Right renal cortex interstitium (tissue), 3 donors: ENCODE measurements around the gene CMSS1. TPM values are rescaled to one million over a fixed set of nuclear protein-coding genes. Genes with fewer than 3 reads are reported as not detected.

Experiments used
- DNase-seq, 3 donors: peaks; one replicate each; pipeline ENCODE4 v3.0.0-alpha.2; 2013; ENCODE audit warnings: low read depth in 3 of 3, low spot score in 2 of 3
- polyA plus RNA-seq, 3 donors: library from polyadenylated mRNA; unstranded; fragments of 120-200 nt; gene quantifications; one replicate each; pipeline ENCODE4 v1.2.1, GENCODE V29; 2013; ENCODE audit not compliant: insufficient read length in 3 of 3

The CMSS1 gene
- polyA plus RNA-seq, 3 donors, result 39.7 to 48.9 (median 46.4) TPM

DNA sequence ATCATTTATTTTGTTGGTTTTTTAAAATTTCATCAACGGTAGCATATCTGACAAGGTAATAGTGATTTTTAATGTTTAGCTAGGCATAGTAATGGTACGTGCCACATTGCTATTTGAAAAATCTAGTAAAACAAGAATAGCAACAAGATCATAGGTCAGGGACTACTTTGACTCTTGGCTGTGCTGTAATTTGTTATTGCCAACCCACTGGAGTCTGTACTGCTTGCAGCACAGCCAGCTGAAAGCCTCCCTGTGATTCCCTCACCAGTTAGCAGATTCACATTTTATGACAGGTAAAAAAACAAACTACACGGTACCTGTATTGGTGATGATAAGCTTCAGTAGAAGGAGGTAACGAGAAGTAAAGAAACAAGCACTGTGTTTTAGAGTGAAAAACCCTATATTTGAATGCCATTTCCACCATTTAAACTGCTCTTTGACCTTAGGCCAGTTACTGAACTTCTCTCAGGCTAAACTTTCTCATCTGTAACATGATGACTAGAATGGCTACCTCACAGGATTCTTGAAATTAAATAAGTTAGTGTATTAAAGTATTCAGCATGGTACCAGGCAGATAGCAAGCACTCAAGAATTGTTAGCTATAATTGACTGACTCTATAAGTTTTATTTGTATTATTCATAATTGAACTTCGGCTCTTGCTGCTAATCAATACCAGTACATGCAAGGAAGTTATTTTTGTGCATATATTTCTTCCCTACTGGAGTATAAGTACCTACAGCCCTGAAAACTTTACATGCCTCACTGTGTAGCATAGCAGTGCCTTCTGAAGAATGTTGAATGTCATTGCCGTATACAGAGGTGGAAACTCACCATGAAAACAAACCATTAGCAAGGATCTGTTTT is 280.5 kb downstream of the CMSS1 start:
- DNase-seq, result no peak

DNA sequence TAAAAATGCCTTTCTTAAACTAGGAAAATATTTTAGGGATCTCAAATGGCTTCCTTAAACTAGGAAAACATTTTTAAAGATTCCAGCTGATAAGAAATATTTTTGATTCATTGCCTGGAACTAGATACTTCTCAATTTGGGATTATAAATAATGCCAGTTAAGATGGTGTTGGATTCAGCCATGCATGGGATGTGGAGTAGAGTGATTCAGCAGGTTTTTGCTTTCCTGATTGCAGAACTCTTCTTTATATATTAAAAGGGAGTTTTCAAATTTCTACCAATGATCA is 281.1 kb downstream of the CMSS1 start:
- no peak for DNase-seq

DNA sequence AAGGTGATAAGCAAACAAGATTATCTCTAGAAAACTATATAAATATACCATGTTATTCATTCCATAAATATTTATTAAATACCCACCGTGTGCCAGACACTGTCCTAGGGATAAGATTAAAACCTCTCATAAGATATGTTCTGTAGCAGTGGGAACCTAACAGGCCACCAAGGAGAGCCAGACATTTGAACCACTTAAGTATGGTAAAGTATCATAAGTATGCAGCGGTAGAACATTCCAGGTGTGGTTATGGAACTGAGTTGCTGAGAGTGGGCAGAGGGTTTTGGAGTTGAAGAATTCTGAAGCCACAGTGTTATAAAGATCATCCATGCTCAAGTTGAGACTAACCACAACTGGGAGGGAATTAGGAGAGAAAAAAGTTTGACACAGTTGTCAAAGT is 282.0 kb downstream of the CMSS1 start:
- no peak for DNase-seq

DNA sequence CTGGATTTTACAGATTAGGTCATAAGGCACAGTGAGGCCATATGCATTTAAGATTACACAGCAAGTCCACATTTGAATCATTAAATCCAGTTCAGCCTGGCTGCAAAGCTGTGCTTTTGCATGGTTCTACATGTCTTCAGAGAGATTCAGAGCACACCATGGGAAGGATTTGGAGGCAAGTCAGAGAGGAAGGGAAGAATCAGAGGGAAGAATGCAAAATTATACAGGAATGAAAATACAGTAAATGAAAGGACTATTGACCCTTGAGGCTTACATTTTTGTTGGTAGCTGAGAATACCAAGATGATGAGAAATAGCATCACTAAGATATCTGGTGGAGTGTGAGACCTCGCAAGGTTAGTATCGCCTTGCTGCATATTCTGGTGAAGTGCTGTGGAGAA is 282.8 kb downstream of the CMSS1 start:
- DNase-seq, result no peak

DNA sequence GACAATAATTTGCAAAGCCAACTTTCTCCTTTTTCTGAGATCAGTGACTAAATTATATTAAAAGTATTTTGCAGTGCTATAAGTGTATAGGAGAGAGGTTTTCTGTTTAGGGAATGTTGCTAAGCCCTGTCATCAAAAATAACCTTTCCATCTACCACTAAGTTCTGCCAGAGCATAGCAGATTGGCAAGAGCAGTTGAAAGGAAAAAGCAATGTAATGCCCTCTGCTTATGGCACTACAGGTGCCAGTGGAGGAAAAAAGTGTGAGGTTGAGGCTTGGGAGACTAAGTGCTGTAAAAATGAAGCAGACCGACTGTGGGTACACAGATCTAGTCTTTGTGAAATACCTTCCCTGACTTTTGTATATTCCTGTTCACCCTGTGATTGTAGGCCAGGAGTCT is 285.1 kb downstream of the CMSS1 start:
- DNase-seq, result no peak

DNA sequence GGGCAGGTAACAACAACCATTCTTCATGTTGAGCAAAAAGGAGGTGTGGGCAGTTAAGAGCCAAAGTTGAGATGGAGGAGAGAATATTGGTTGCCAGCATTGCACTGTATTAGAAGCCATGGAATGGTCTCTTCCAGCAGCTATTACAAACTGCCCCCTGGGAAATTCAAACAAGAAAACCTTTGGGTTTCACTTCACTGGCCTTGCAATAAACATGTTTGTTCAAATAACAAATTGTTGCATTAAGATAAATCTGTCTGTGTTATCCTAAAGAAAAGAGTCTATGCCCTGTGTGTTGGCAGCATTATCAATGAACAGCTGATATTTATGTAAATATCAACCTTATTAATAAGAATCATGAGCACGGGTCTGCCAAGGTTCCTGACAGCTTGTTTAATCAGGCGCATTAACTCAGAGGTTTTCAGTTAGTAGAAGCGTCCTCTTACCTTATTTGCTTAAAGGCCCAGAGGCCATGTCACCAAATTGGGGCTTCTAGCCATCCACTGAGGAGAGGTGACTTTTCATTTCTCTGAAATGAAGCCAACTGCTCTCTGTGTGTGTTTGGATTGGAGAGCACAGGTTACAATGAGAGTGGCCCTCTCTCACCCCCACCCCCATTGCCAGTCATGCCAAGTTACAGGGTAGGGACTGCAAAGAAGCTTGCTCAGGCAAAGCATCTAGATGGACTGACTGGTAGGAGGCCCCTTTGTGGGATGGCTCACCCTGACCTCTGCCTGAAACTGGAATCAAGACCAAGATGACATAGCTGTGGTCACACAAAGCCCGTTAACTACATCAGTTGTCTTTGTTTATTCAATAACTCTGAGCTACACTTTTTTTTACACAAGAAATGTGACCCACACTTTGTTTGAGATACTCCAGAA is 286.1 kb downstream of the CMSS1 start:
- DNase-seq, result no peak

DNA sequence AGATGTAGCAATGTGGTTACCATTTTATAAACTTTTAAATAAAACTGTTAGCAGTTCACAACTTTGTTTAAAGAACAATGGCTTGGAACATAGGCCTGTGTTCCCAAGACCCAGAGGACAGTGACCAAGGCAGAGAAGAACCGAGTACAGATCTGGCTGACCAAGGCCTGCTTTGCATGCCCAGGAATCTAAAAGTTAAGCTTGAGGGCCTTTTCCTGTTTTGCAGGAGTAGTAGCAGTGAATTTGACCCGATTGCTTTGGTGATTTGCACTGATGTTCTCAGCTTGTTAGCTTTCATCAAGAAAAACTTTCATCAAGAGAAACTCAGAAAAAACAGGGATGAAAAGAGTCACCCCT is 286.8 kb downstream of the CMSS1 start:
- DNase-seq, result no peak

DNA sequence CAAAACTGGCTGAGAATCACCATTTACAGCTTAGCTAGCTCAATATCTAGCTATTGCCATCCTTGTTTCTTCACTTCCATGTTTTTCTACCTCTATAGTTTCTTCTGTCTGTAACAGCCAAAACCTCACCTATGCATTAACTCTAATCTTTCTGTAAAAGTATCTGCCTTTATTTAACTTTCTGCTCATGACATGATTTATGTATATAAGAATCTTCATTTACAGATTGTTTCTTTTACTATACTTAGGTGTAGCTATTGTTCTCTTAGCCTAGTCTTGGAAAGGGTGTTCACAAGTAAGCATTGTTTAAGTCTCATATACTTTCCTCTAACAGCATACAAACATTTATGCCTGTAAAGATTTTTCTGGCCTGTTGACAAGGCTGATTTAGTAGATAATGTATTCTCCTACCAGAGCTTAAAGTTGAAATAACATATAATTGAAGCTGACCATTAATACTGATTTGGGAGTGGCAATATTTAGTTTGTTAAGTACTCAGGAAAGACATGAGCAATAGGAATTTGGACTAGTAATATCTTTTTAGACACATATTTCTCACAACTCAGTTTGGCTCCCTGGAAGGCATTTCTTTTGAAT is 287.3 kb downstream of the CMSS1 start:
- DNase-seq, result no peak

DNA sequence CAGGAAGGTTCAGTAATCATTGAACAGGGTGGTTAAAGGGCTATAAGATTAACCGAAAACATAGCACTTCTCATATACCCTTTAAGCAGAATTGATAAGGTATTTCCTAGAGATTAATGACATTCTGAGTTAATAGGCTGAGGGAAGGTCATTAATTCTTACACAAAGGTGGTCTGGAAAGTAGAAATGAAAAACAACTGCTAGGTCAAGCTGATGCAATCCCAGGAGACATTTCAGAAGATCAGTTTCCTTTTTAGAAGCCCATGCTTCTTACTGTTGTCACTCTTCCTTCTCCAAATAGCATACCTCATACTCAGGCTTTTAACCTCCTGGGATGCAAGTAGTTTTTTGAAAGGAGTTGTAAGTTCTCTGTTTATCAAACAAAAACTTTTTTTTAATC is 287.8 kb downstream of the CMSS1 start:
- DNase-seq, result no peak

DNA sequence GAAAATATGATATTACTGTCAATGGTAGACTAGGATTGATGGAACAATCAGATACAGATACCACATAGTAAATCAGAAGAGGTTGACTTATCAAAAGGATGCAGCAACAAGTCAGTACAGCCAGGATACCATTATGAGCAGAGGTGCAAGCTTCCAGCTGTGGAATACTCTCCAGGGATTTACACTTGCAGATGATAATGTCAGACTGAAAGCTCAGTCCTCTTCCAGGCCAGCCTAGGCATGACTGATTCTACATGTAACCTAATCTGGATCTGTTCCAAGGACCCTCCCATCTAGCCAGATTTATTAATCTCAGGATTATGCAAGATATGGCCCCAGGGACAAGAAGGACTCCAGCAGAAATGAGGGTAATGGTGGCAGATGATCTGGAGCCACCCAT is 288.4 kb downstream of the CMSS1 start:
- no peak for DNase-seq

DNA sequence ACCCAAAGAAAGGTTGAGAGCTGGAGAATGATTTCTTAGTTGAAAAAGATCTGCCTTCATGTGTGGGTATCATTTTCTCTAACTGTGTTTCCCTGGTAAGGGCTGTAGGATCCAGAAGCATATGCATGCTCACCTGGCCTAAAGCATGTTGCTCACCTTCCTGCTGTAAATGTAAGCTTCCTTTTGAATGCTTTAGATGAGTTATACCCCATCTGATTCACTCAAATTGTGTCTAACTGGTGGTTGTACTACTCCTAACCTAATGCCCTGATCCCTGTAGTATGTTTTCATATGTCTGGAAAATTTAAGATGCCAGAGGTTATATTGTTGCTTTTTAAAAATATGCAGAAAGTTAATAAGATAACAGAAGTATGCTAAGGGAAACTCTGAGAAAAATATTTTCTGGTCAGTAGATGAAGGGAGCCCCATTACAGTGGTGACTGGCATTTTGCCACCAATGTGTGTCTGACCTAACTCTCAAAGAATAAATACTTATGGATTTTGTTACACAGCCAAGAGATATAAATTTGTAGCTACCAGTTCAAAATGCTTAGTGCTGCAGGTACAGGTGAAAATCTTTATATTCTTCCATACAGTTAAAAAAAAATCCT is 289.0 kb downstream of the CMSS1 start:
- DNase-seq, result no peak

DNA sequence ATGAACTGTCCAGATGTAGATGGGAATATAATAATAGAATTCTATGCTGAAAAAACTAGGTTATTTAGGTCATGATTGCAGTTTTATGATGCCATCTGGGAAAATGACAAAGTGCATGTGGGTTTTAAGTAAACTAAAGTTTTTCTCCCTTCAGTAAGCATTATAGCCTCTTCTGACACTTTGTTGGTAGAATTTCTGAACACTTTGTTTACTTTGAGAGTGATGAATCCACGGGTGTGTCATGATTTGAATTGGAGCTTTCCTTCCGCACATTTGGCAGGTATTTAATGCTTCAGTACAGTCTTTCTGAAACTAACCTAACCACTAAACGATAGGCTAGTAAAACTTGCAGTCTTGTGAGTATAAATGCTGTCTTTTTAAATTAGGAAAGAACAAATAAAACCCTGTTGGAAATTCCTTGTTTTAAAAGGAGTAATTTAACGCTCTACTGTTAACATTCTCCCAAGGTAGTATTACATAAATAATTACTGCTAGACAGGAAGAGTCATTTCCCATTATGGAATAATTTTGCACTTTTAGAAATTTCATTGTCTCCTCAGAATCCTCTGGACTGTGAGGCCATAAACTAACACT is 289.7 kb downstream of the CMSS1 start:
- no peak for DNase-seq

DNA sequence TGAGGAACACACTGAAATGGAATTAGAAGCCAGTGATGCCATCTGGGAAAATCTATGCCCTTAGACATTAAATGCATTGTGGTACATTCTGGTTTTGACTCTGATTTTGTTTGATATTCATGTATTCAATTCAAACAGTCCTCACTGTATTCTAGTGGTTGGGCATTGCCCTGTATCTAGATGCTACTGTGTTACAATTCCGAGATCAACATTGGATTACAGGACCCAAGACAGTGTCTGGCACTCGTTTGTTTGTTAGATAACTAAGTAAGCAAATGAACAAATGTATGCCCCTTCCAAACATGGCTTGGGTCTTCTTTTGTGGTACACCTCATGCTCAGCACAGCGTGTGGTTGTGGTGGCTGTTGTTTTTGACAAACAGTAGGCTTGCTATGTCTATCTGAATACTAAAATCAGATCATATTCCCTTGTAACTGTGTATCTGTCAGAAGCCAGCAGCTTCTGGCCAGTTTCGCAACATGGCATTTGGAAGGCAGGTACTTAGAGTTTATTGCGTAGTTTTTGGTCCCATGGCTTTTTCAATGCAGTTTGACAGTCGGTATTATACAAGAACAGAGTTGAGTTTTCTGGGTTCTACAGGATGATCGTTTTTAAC is 290.9 kb downstream of the CMSS1 start:
- no peak for DNase-seq

DNA sequence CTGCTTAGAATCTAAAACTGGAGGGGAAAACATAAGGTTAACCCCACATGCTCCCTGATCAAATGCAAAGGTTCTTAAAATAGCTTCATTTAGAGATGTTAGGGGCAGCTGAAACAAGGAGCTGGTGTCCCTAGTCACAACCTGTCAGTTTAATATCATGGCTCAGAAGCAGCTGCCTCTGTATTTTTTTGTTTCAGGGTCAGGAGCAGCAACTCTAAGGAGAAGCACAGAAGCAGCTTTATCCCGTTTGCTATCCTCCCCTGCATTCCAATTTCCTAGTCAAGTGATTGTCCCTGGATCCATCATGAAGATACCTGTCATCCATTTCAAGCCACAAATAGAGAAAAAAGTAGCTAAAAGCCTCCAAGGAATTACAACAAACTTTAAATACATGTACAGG is 292.5 kb downstream of the CMSS1 start:
- DNase-seq, result no peak

DNA sequence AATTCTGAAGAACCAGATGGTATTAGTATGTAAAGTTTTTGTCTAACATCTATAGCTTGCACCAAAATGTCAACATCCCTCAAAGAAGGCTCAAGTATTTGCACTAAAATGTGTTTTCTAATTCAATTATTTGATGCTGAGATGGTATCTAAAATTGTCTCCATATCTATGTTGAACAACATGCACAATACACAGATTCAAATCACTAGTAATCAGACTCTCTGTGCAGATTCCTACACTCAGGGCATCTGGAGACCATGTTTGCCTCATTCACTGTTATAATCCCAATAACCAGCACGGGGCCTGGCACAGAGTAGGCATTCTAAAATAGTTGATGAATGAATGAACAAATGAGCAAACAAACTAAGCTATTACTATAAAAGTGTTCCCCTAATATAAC is 294.1 kb downstream of the CMSS1 start:
- DNase-seq, result no peak

DNA sequence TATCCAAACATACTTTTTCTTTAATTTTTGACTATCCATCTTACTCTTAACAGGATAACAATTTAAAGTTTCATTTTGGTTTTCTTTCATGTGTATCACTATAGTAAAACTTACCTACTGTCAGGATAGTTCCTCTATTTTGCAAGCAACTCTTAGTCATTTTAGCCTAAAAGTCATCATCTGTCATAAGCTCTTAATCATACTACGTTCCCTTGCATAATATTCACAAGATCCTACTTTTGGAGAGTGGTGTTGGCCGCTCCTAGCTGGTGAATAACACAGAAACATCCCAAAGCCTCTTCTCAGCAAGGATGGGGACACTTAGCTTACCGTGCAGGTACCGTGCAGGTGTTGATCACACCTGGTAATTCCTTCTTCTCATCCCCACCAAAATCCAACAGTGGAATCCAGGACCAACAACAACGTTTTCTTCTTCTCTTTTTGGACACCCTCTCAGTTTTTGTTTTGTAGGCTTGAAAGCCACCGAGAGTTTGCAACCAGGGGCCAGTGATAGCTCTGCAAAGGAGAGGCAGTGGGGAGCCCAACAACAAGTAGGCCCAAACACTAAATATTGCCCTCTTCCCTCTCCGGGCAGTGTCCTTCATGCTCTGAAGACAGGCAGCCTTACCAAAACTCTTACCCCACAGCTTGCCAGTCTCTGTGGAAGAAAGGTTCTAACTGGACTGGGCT is 296.2 kb downstream of the CMSS1 start:
- DNase-seq, result no peak

DNA sequence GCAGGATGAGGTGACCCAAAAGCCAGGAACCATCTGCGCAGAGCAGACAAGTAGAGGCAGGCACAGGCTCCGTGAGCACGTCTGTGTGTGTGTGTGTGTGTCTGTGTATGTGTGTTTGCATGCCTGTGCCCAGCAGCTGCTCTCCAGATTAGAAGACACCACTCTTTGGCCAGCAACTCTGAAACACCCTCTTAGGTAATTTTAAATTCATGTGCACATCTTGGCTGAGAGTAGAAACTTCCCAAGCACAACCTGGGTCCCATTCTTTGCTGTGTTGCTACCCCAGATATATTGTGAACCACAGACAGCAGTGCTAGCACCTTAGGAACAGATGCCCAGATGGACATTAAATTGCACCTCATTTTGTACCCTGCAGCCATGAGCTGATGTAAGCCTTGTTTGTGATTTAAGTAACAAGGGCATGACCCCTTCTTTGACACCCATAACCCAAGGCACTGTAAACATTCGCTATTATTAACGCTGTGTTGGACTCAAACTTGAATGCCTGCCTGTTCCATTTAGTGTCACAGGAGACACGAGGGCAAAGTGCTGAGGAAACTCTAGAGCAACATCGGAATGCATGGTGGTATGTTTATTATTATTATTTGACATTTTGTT is 296.9 kb downstream of the CMSS1 start, which contains the start of gene FILIP1L:
FILIP1L (minus strand) TSS at position 89 of the 618 bp plus-strand sequence.
- no peak for DNase-seq

DNA sequence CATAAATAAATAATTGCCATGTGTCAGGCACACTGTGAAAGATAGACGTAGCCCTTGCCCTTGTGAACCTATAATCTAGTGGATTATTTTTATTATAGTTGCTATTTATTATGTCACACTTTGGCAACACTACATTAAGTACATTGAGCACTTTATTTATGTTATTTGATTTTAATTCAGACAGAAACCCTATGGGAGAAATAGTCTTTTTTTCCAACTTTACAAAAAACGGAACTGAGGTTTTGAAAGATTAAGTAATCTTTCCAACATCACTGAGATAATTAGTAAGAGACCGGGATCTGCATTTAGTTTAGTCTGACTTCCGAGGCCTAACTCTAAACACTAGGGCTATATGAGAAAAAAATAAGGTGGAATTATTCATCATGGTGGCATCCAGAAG is 299.4 kb downstream of the CMSS1 start:
- DNase-seq, result no peak

DNA sequence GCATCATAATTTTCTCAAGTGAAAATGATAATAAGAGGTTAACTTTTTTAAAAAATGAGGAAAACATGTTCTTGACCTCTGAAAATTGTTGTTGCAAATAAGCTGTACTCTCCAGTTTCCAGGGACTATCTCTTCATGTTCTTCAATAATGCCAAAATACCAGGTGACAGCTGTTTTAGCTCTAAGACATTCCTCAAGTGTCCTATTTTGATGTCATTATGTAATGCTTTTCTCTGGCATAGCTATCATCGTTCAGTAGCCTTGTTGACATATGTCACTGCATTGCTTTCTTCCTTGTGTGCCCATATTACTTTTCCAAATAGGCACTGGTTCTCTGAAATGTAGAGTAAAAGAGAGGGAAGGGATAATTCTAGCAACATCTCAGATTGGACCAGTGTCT is 302.4 kb downstream of the CMSS1 start:
- no peak for DNase-seq
